ENCODE measurements around the gene PLA2G4C.

The PLA2G4C gene

GRCh38 chr19:48030073-48030472, 80.5 kb downstream of the PLA2G4C start:
- TF ChIP-seq CEBPB (IDR thresholded peaks at IDR 0.05) (no peak), ZBTB7A (IDR thresholded peaks at IDR 0.05; ENCODE audit: low read depth) (no peak), CREB1 (IDR thresholded peaks at IDR 0.05; ENCODE audit: low read depth) (no peak), MAX (IDR thresholded peaks at IDR 0.05) (no peak), NFIC (IDR thresholded peaks at IDR 0.05) (no peak), FOXM1 (IDR thresholded peaks at IDR 0.05; ENCODE audit: borderline replicate concordance, low read depth) (no peak), TEAD4 (IDR thresholded peaks at IDR 0.05) (no peak), EGR1 (IDR thresholded peaks at IDR 0.05) (no peak), REST (IDR thresholded peaks at IDR 0.05; ENCODE audit: low read depth) (no peak), YY1 (IDR thresholded peaks at IDR 0.05; ENCODE audit: low read depth) (no peak), EP300 (IDR thresholded peaks at IDR 0.05; ENCODE audit: borderline replicate concordance) (no peak), USF1 (IDR thresholded peaks at IDR 0.05) (no peak), TCF12 (IDR thresholded peaks at IDR 0.05; ENCODE audit: low read depth) (no peak)

DNA sequence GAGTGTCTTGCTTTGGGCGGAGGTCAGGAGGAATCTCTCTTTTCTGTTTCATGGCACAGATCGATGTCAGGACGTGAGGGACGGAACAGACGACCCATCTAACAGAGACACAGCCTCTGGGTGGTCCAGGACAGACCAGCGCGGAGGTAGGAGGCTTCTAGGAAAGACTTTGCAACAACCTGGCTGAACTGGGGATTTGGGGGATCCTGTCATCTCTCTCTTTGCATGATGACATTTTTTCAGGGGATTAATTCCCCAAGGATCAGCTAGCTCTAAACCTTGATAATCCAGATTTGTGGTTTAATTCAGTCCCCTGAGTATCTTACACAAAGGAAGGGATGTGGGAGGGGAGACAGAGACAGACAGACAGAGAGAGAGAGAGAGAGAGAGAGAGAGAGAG, 81.2 kb downstream of the PLA2G4C start:
- no peak for TF ChIP-seq USF1 (IDR thresholded peaks at IDR 0.05)
- no peak for TF ChIP-seq CREB1 (IDR thresholded peaks at IDR 0.05; ENCODE audit: low read depth)
- TF ChIP-seq REST (IDR thresholded peaks at IDR 0.05; ENCODE audit: low read depth): no peak
- no peak for TF ChIP-seq RAD21 (IDR thresholded peaks at IDR 0.05; ENCODE audit: low read depth)
- TF ChIP-seq TEAD4 (IDR thresholded peaks at IDR 0.05): no peak
- TF ChIP-seq ZBTB7A (IDR thresholded peaks at IDR 0.05; ENCODE audit: low read depth): no peak
- no peak for TF ChIP-seq NFIC (IDR thresholded peaks at IDR 0.05)
- TF ChIP-seq EP300 (IDR thresholded peaks at IDR 0.05; ENCODE audit: borderline replicate concordance): no peak
- no peak for TF ChIP-seq MAX (IDR thresholded peaks at IDR 0.05)
- no peak for TF ChIP-seq EGR1 (IDR thresholded peaks at IDR 0.05)
- TF ChIP-seq CEBPB (IDR thresholded peaks at IDR 0.05): no peak
- TF ChIP-seq TCF12 (IDR thresholded peaks at IDR 0.05; ENCODE audit: low read depth): no peak

DNA sequence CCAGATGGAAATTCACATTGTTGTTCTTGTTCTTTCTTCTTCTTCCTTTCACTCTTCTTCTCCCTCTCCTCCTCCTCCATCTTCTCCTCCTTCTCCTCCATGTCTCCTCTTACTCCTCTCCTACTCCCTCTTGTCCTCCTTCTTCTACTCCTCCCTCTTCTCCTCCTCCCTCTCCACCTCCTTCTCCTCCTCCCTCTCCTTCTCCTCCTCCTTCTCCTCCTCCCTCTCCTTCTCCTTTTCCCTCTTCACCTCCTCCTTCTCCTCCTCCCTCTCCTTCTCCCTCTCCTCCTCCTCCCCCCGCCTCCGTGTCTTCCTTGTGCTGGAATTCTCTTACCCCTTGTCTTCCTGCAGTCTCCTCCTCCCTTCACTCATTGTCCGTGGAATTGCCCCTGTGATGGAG, 85.1 kb downstream of the PLA2G4C start:
- TF ChIP-seq ZBTB7A (IDR thresholded peaks at IDR 0.05; ENCODE audit: low read depth) (no peak), NFIC (IDR thresholded peaks at IDR 0.05) (no peak), REST (IDR thresholded peaks at IDR 0.05; ENCODE audit: low read depth) (no peak), CREB1 (IDR thresholded peaks at IDR 0.05; ENCODE audit: low read depth) (no peak), TCF12 (IDR thresholded peaks at IDR 0.05; ENCODE audit: low read depth) (no peak), USF1 (IDR thresholded peaks at IDR 0.05) (no peak), CEBPB (IDR thresholded peaks at IDR 0.05) (no peak), FOXM1 (IDR thresholded peaks at IDR 0.05; ENCODE audit: borderline replicate concordance, low read depth) (no peak)

DNA sequence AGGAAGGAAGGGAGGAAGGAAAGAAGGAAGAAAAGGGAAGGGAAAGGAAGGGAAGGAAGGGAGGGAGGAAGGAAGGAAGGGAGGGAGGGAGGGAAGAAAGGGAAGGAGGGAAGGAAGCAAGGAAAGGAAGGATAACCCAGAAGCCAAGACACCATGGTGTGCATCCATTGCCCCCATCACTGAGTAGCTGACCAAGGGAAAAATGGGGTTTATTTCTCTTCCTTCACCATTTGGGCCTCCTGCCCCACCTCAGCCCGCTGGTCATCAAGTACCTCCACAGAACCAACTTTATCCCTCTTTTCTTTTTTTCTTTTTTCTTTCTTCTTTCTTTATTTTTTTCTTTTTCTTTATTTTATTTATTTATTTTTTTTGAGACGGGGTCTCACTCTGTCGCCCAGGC, 87.1 kb downstream of the PLA2G4C start:
- TF ChIP-seq RAD21 (IDR thresholded peaks at IDR 0.05; ENCODE audit: low read depth): no peak

- TF ChIP-seq TAF1 (IDR thresholded peaks at IDR 0.05; ENCODE audit: low read depth) (no peak), EP300 (IDR thresholded peaks at IDR 0.05; ENCODE audit: borderline replicate concordance) (no peak), YY1 (IDR thresholded peaks at IDR 0.05; ENCODE audit: low read depth) (no peak), FOXM1 (IDR thresholded peaks at IDR 0.05; ENCODE audit: borderline replicate concordance, low read depth) (no peak)
Observed at GRCh38 chr19:48023011-48023410, 87.6 kb downstream of the PLA2G4C start.
